Muscle of arm (tissue), 12 donors: Measurements from ENCODE around the gene EMID1. TPM values are rescaled to one million over a fixed set of nuclear protein-coding genes. Genes with fewer than 3 reads are reported as not detected.

ENCODE experiments used
- DNase-seq: peaks from one replicate; pipeline ENCODE4 v3.0.0-alpha.2; 2013
- polyA plus RNA-seq, 12 donors: library from polyadenylated mRNA; unstranded; fragments of 120-200 nt; gene quantifications; one replicate each; pipeline ENCODE4 v1.2.1, GENCODE V29; 2013; ENCODE audit not compliant: insufficient read length in 12 of 12

Gene EMID1
- polyA plus RNA-seq, 12 donors = 4.9 to 18.2 (median 6.6) TPM; not detected in 1

- no peak for DNase-seq
Observed at GRCh38 chr22:29193021-29193420, 12.7 kb upstream of the EMID1 start.

- DNase-seq = no peak
Observed at GRCh38 chr22:29194184-29194583, 11.5 kb upstream of the EMID1 start.

- no peak for DNase-seq
Observed at GRCh38 chr22:29195118-29195963, 10.4 kb upstream of the EMID1 start.

GRCh38 chr22:29195964-29196666 lies 9.6 kb upstream of the EMID1 start:
- no peak for DNase-seq

GRCh38 chr22:29197096-29197495 lies 8.6 kb upstream of the EMID1 start:
- no peak for DNase-seq

- no peak for DNase-seq
Observed at GRCh38 chr22:29198240-29198639, 7.5 kb upstream of the EMID1 start.

- DNase-seq = no peak
Observed at GRCh38 chr22:29199702-29200400, 5.8 kb upstream of the EMID1 start.

- no peak for DNase-seq
Observed at GRCh38 chr22:29200901-29201300, 4.8 kb upstream of the EMID1 start.

- DNase-seq = no peak
Observed at GRCh38 chr22:29201782-29202181, 3.9 kb upstream of the EMID1 start.

- DNase-seq = no peak
Observed at GRCh38 chr22:29202212-29203192, 3.2 kb upstream of the EMID1 start.

- no peak for DNase-seq
Observed at GRCh38 chr22:29203488-29204454, 1.9 kb upstream of the EMID1 start.

GRCh38 chr22:29204455-29205183 lies 1.1 kb upstream of the EMID1 start:
- no peak for DNase-seq

- no peak for DNase-seq
Observed at GRCh38 chr22:29205252-29205593, 473 bp upstream of the EMID1 start.

- DNase-seq = no peak
Observed at GRCh38 chr22:29206372-29207242, 911 bp downstream of the EMID1 start.

GRCh38 chr22:29207243-29207550 lies 1.5 kb downstream of the EMID1 start:
- no peak for DNase-seq

GRCh38 chr22:29207562-29208501 lies 2.1 kb downstream of the EMID1 start:
- DNase-seq = no peak

GRCh38 chr22:29208502-29208862 lies 2.8 kb downstream of the EMID1 start:
- no peak for DNase-seq
